OCI-LY1 (cell line): Measurements from ENCODE around the gene TTLL9.

Experiments
- EZH2 ChIP-seq: fragments of 200-600 bp; sonication (generic), shearing (Covaris generic); IDR thresholded peaks from 2 replicates; pipeline ENCODE4 v1.8.0; 2017; ENCODE audit warnings: borderline replicate concordance, mixed run types, mild to moderate bottlenecking, antibody characterized with exemption, low read length, moderate library complexity, mixed read lengths
- TF ChIP-seq, protein P1 (sequence below): fragments of 200-600 bp; sonication (generic), shearing (Covaris generic); IDR thresholded peaks from 2 replicates; pipeline ENCODE4 v1.5.1; 2017; ENCODE audit warnings: mild to moderate bottlenecking, antibody characterized with exemption, low read length, moderate library complexity, mixed read lengths

GRCh38 chr20:31969991-31970390 is 99.6 kb downstream of the TTLL9 start:
- TF ChIP-seq, protein P1, sequence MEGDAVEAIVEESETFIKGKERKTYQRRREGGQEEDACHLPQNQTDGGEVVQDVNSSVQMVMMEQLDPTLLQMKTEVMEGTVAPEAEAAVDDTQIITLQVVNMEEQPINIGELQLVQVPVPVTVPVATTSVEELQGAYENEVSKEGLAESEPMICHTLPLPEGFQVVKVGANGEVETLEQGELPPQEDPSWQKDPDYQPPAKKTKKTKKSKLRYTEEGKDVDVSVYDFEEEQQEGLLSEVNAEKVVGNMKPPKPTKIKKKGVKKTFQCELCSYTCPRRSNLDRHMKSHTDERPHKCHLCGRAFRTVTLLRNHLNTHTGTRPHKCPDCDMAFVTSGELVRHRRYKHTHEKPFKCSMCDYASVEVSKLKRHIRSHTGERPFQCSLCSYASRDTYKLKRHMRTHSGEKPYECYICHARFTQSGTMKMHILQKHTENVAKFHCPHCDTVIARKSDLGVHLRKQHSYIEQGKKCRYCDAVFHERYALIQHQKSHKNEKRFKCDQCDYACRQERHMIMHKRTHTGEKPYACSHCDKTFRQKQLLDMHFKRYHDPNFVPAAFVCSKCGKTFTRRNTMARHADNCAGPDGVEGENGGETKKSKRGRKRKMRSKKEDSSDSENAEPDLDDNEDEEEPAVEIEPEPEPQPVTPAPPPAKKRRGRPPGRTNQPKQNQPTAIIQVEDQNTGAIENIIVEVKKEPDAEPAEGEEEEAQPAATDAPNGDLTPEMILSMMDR, result no peak
- no peak for TF ChIP-seq EZH2
